GM12801 (cell line): ENCODE results near the gene OPRM1.

Source experiments
- CTCF ChIP-seq: IDR thresholded peaks from one replicate; pipeline ENCODE4 v1.5.1; 2011; ENCODE audit warnings: control low read depth; ENCODE audit not compliant: insufficient read length; ENCODE audit errors: extremely low read depth

OPRM1 gene

GRCh38 chr6:154292855-154293519 lies 253.9 kb downstream of the OPRM1 start:
- no peak for TF ChIP-seq CTCF

- TF ChIP-seq CTCF = no peak
Measured at GRCh38 chr6:154295733-154296132, 256.7 kb downstream of the OPRM1 start.
